ENCODE data around the gene ALK. TPM values are rescaled to one million over a fixed set of nuclear protein-coding genes. Genes with fewer than 3 reads are reported as not detected.

ALK gene
- total and polyA plus RNA-seq, 10 of the 15 experiments (the other 5 are each of a cell fraction or from before 2014, with no cell fraction given) = 0.11 TPM; not detected in 9

DNA sequence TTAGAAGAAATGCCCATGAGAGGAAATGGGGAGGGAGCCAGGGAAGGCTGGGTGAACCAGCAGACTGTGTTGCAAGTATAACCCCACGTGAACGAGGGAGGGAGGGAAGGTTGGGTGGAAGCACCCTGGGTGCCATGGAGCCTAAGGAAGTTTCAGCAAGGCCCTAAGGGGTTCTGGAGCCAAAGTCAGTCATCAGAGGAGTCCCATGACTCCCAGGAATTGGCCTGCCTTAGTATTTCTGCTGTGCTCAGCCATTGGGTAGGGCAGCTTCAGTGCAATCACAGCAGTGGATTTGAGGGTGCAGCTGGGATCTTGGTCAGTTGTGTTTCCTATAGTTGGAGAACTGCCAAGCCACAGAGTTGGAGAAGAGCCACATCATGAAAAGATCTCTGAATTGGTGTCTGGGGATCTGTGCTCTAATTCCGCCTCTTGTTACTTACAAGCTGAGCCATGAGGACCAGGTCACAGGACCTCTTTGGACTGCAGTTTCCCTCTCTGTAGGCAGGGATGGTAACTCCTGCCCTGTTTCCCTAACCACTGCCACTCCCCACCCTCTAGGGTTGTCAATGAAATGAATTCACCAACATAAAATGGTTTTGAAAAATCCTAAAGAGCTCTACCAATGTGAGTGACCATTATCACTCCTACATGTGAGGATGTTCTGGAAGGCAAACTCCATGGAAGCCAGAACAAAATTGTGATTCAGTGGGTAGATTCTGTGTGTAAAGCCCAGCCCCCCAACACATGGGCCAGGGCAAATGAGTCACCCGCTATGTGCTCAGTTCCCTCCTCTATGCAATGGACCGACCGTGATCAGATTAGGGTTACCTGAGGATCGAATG, 697.3 kb downstream of the ALK start (continued):
- TF ChIP-seq, protein P1, sequence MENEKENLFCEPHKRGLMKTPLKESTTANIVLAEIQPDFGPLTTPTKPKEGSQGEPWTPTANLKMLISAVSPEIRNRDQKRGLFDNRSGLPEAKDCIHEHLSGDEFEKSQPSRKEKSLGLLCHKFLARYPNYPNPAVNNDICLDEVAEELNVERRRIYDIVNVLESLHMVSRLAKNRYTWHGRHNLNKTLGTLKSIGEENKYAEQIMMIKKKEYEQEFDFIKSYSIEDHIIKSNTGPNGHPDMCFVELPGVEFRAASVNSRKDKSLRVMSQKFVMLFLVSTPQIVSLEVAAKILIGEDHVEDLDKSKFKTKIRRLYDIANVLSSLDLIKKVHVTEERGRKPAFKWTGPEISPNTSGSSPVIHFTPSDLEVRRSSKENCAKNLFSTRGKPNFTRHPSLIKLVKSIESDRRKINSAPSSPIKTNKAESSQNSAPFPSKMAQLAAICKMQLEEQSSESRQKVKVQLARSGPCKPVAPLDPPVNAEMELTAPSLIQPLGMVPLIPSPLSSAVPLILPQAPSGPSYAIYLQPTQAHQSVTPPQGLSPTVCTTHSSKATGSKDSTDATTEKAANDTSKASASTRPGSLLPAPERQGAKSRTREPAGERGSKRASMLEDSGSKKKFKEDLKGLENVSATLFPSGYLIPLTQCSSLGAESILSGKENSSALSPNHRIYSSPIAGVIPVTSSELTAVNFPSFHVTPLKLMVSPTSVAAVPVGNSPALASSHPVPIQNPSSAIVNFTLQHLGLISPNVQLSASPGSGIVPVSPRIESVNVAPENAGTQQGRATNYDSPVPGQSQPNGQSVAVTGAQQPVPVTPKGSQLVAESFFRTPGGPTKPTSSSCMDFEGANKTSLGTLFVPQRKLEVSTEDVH (IDR thresholded peaks at IDR 0.05; ENCODE audit: low read depth, partially characterized antibody) = no peak
- TF ChIP-seq CHD4 (IDR thresholded peaks at IDR 0.05) (no peak), ZNF622 (IDR thresholded peaks at IDR 0.05) (no peak), NFYA (IDR thresholded peaks at IDR 0.05; ENCODE audit: borderline replicate concordance, low read depth, low read length) (no peak), TAF1 (IDR thresholded peaks at IDR 0.05; ENCODE audit: borderline replicate concordance, low read depth, low read length) (no peak)

DNA sequence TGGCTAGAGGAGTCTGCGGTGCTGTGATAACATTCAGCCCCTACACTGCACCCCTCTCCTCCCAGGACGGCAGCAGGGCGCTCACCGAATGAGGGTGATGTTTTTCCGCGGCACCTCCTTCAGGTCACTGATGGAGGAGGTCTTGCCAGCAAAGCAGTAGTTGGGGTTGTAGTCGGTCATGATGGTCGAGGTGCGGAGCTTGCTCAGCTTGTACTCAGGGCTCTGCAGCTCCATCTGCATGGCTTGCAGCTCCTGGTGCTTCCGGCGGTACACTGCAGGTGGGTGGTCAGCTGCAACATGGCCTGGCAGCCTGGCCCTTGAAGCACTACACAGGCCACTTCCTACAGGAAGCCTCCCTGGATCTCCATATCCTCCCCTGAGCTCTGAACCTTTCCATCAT, 698.1 kb downstream of the ALK start:
- no peaks in the 10 kb centered on the region for H3K79me2 ChIP-seq (ENCODE audit: control insufficient read depth, insufficient read depth, low read length)
- no peaks in the 10 kb centered on the region for H3K36me3 ChIP-seq (ENCODE audit: control insufficient read depth in 2 of 2, insufficient read depth in 2 of 2, low read length in 1 of 2)
- no peak overlapping the region for H3K4me3 ChIP-seq
- H2AFZ ChIP-seq (ENCODE audit: control insufficient read depth, low read depth, low read length) = no peak overlapping the region
- no peak overlapping the region for H3K4me2 ChIP-seq (ENCODE audit: control insufficient read depth, insufficient read depth)
- ATAC-seq (no peak), FAIRE-seq (no peak), DNase-seq (ENCODE audit: low read depth, low spot score) (no peak)
- H4K20me1 ChIP-seq (ENCODE audit: control insufficient read depth, insufficient read depth) = no peaks in the 10 kb centered on the region
- H3K9ac ChIP-seq (ENCODE audit: control insufficient read depth, insufficient read depth, low read length) = no peak overlapping the region
- ChIA-PET SMC1A (ENCODE audit: uncharacterized antibody, unreplicated experiment) (no interaction called here), POLR2A (no interaction called here), CTCF (interaction anchor here (1.5 kb wide), 1 partner anchor 16 kb away, joined by 4 read pairs; no protein-coding TSS in a partner anchor), RAD21 (ENCODE audit: unreplicated experiment) (no interaction called here)
- intact Hi-C loops (cut with micrococcal nuclease; ENCODE audit: unreplicated experiment) = no loop called here
- H3K9me3 ChIP-seq (replicated peaks; ENCODE audit: control insufficient read depth, insufficient read depth, low read length) = no peaks in the 10 kb centered on the region
- WGBS (ENCODE audit: insufficient coverage, insufficient replicate concordance, low lambda C conversion rate, missing lambda C conversion rate) = 68% methylated on average over 11 of the region's 11 CpGs
- no TSS peak for BruUV-seq (replicated peaks)
- no peaks in the 10 kb centered on the region for H3K27me3 ChIP-seq (replicated peaks in 1 of 2; ENCODE audit: control insufficient read depth in 2 of 2, insufficient read depth in 2 of 2, low read length in 1 of 2)
- no peaks in the 10 kb centered on the region for H3K4me1 ChIP-seq (ENCODE audit: control insufficient read depth, insufficient read depth, low read length)
- TF ChIP-seq, protein P2, sequence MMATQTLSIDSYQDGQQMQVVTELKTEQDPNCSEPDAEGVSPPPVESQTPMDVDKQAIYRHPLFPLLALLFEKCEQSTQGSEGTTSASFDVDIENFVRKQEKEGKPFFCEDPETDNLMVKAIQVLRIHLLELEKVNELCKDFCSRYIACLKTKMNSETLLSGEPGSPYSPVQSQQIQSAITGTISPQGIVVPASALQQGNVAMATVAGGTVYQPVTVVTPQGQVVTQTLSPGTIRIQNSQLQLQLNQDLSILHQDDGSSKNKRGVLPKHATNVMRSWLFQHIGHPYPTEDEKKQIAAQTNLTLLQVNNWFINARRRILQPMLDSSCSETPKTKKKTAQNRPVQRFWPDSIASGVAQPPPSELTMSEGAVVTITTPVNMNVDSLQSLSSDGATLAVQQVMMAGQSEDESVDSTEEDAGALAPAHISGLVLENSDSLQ (IDR thresholded peaks at IDR 0.05) = no peak
- TF ChIP-seq WRNIP1 (IDR thresholded peaks at IDR 0.05; ENCODE audit: borderline replicate concordance, low read depth, low read length) (no peak), HCFC1 (IDR thresholded peaks at IDR 0.05; ENCODE audit: low read length) (no peak), YBX1 (IDR thresholded peaks at IDR 0.05) (no peak), CEBPB (IDR thresholded peaks at IDR 0.05; ENCODE audit: borderline replicate concordance in 1 of 2, low read depth in 2 of 2, low read length in 2 of 2) (no peak), MEF2B (IDR thresholded peaks at IDR 0.05; ENCODE audit: partially characterized antibody, poor library complexity, severe bottlenecking) (no peak)
- TF ChIP-seq, protein P3, sequence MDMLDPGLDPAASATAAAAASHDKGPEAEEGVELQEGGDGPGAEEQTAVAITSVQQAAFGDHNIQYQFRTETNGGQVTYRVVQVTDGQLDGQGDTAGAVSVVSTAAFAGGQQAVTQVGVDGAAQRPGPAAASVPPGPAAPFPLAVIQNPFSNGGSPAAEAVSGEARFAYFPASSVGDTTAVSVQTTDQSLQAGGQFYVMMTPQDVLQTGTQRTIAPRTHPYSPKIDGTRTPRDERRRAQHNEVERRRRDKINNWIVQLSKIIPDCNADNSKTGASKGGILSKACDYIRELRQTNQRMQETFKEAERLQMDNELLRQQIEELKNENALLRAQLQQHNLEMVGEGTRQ (IDR thresholded peaks at IDR 0.05; ENCODE audit: borderline replicate concordance, low read depth, low read length) = no peak
- in situ Hi-C loops (cut with MboI) = no loop called here
- no peak overlapping the region for H3K27ac ChIP-seq (ENCODE audit: control insufficient read depth, insufficient read depth)

All from GM12878 (cell line).